Measurements from ENCODE around the gene TCF4. TPM values are rescaled to one million over a fixed set of nuclear protein-coding genes. Genes with fewer than 3 reads are reported as not detected.

The TCF4 gene
- total and polyA plus RNA-seq, 2 donors (not counting 1 experiment from before 2014, with no cell fraction given) = 68.5 to 353 TPM

DNA sequence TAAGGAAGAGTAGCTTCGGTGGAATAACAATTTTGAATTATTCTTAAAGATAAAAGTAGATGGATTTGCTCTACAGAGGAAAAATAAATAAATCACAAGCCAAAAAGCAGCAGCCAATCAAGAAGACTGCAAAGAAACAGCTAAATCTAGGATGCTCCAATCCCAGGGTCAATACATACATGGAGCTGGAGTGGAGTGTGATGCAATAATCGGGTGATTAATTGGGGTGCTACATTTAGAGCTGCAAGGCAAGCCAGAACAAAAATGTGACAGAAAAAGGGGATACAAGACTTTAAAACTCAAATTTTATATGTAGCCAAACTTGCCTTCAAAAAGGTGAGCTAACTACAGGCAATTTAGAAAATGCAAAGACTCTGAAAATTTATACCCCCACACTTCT lies 215.8 kb downstream of the TCF4 start:
- Histone ChIP-seq H3K27me3 (replicated peaks in 1 of 4; ENCODE audit: control extremely low read depth in 1 of 4, control insufficient read depth in 3 of 4, insufficient read depth in 4 of 4, low read length in 3 of 4) (no peaks in the 10 kb centered on the region), H3K9me3 (ENCODE audit: control extremely low read depth in 1 of 3, control insufficient read depth in 2 of 3, insufficient read depth in 1 of 3, low read length in 2 of 3) (peaks cover 0 to 9% (median 0%) of the 10 kb centered on the region in 3 donors), H3K4me3 (ENCODE audit: control extremely low read depth in 1 of 5, extremely low read depth in 1 of 5, insufficient read depth in 1 of 5, low read depth in 2 of 5, low read length in 4 of 5) (no peak overlapping the region), H4K20me1 (ENCODE audit: control insufficient read depth, insufficient read depth, low read length, poor library complexity, severe bottlenecking) (no peaks in the 10 kb centered on the region), H3K36me3 (replicated peaks in 1 of 2; ENCODE audit: control extremely low read depth in 1 of 2, control insufficient read depth in 1 of 2, extremely low read depth in 1 of 2, insufficient read depth in 2 of 2, low read length in 1 of 2) (no peaks in the 10 kb centered on the region), H3K79me2 (ENCODE audit: control insufficient read depth, insufficient read depth, low read length) (peaks cover 45% of the 10 kb centered on the region), H3K9ac (ENCODE audit: low read length) (no peak overlapping the region), H3K4me1 (ENCODE audit: control insufficient read depth in 2 of 2, insufficient read depth in 2 of 2, low read length in 2 of 2) (peaks cover 13 to 16% of the 10 kb centered on the region in 2 donors), H3K27ac (ENCODE audit: low read length in 2 of 2) (no peak overlapping the region), H2AFZ (ENCODE audit: insufficient read depth, low read depth, low read length, poor library complexity, severe bottlenecking) (no peak overlapping the region), H3K4me2 (replicated peaks; ENCODE audit: low read depth, low read length, poor library complexity, severe bottlenecking) (no peak overlapping the region)
- Mint-ChIP-seq H3K9me3 (ENCODE audit: insufficient read depth) (no peaks in the 10 kb centered on the region), H3K4me1 (peaks cover 21% of the 10 kb centered on the region), H3K27ac (no peak overlapping the region), H3K27me3 (no peaks in the 10 kb centered on the region), H3K4me3 (no peak overlapping the region)
- ChIA-PET CTCF (interaction anchor here (0.9 to 1.2 kb wide), 3 partner anchors 9 to 38 kb away, joined by 3 to 5 read pairs (median 3); no protein-coding TSS in a partner anchor), POLR2A (no interaction called here)
- intact Hi-C loops (cut with micrococcal nuclease) = no loop called here
- DNase-seq (no peak), ATAC-seq (ENCODE audit: low read depth) (no peak)
- WGBS (ENCODE audit: insufficient coverage) = no CpG with 5 or more reads among the region's 2 CpGs
- TF ChIP-seq, protein P1, sequence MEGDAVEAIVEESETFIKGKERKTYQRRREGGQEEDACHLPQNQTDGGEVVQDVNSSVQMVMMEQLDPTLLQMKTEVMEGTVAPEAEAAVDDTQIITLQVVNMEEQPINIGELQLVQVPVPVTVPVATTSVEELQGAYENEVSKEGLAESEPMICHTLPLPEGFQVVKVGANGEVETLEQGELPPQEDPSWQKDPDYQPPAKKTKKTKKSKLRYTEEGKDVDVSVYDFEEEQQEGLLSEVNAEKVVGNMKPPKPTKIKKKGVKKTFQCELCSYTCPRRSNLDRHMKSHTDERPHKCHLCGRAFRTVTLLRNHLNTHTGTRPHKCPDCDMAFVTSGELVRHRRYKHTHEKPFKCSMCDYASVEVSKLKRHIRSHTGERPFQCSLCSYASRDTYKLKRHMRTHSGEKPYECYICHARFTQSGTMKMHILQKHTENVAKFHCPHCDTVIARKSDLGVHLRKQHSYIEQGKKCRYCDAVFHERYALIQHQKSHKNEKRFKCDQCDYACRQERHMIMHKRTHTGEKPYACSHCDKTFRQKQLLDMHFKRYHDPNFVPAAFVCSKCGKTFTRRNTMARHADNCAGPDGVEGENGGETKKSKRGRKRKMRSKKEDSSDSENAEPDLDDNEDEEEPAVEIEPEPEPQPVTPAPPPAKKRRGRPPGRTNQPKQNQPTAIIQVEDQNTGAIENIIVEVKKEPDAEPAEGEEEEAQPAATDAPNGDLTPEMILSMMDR (IDR thresholded peaks at IDR 0.05) = no peak
- no peak for TF ChIP-seq EZH2 (IDR thresholded peaks at IDR 0.05; ENCODE audit: borderline replicate concordance, insufficient read depth, low read depth, low read length, poor library complexity, severe bottlenecking)

GRCh38 chr18:55370936-55371335 lies 217.1 kb downstream of the TCF4 start:
- Histone ChIP-seq H4K20me1 (ENCODE audit: control insufficient read depth, insufficient read depth, low read length, poor library complexity, severe bottlenecking) (no peaks in the 10 kb centered on the region), H3K4me3 (ENCODE audit: control extremely low read depth in 1 of 5, extremely low read depth in 1 of 5, insufficient read depth in 1 of 5, low read depth in 2 of 5, low read length in 4 of 5) (no peak overlapping the region), H3K4me1 (ENCODE audit: control insufficient read depth in 2 of 2, insufficient read depth in 2 of 2, low read length in 2 of 2) (peaks cover 1 to 6% of the 10 kb centered on the region in 2 donors), H3K79me2 (ENCODE audit: control insufficient read depth, insufficient read depth, low read length) (peaks cover 45% of the 10 kb centered on the region), H3K27me3 (replicated peaks in 1 of 4; ENCODE audit: control extremely low read depth in 1 of 4, control insufficient read depth in 3 of 4, insufficient read depth in 4 of 4, low read length in 3 of 4) (no peaks in the 10 kb centered on the region), H3K36me3 (replicated peaks in 1 of 2; ENCODE audit: control extremely low read depth in 1 of 2, control insufficient read depth in 1 of 2, extremely low read depth in 1 of 2, insufficient read depth in 2 of 2, low read length in 1 of 2) (no peaks in the 10 kb centered on the region), H3K9ac (ENCODE audit: low read length) (no peak overlapping the region), H2AFZ (ENCODE audit: insufficient read depth, low read depth, low read length, poor library complexity, severe bottlenecking) (no peak overlapping the region), H3K4me2 (replicated peaks; ENCODE audit: low read depth, low read length, poor library complexity, severe bottlenecking) (no peak overlapping the region), H3K9me3 (ENCODE audit: control extremely low read depth in 1 of 3, control insufficient read depth in 2 of 3, insufficient read depth in 1 of 3, low read length in 2 of 3) (peaks cover 0 to 6% (median 0%) of the 10 kb centered on the region in 3 donors), H3K27ac (ENCODE audit: low read length in 2 of 2) (no peak overlapping the region)
- H3K9me3 Mint-ChIP-seq (ENCODE audit: insufficient read depth) = no peaks in the 10 kb centered on the region
- ATAC-seq (ENCODE audit: low read depth) = no peak
- no peak overlapping the region for H3K4me3 Mint-ChIP-seq
- ChIA-PET CTCF (interaction anchor here (0.6 kb wide), 1 partner anchor 49 kb away, joined by 3 read pairs; no protein-coding TSS in a partner anchor), POLR2A (no interaction called here)
- H3K27me3 Mint-ChIP-seq = no peaks in the 10 kb centered on the region
- TF ChIP-seq, protein P1 (IDR thresholded peaks at IDR 0.05) = no peak
- no peak for TF ChIP-seq EZH2 (IDR thresholded peaks at IDR 0.05; ENCODE audit: borderline replicate concordance, insufficient read depth, low read depth, low read length, poor library complexity, severe bottlenecking)
- H3K27ac Mint-ChIP-seq = no peak overlapping the region
- DNase-seq = no peak
- H3K4me1 Mint-ChIP-seq = peaks cover 8% of the 10 kb centered on the region
- intact Hi-C loops (cut with micrococcal nuclease) = no loop called here

All from B cell (primary cell).